LNCaP clone FGC (cell line): ENCODE measurements around the gene LRTM2.

Experiments
- DNase-seq: peaks from one replicate; pipeline ENCODE4 v3.0.0-alpha.2; 2011; ENCODE audit warnings: low read depth
- H3K4me3 ChIP-seq: 2 replicates; pipeline ENCODE4 v1.5.1; 2011; ENCODE audit warnings: mild to moderate bottlenecking, low read depth, low read length, control low read depth
- TF ChIP-seq, protein P1 (sequence below): IDR thresholded peaks from 2 replicates; pipeline ENCODE4 v1.5.1; 2012; ENCODE audit warnings: mild to moderate bottlenecking; ENCODE audit not compliant: control insufficient read depth, insufficient read depth; ENCODE audit errors: extremely low read depth

LRTM2 gene

DNA sequence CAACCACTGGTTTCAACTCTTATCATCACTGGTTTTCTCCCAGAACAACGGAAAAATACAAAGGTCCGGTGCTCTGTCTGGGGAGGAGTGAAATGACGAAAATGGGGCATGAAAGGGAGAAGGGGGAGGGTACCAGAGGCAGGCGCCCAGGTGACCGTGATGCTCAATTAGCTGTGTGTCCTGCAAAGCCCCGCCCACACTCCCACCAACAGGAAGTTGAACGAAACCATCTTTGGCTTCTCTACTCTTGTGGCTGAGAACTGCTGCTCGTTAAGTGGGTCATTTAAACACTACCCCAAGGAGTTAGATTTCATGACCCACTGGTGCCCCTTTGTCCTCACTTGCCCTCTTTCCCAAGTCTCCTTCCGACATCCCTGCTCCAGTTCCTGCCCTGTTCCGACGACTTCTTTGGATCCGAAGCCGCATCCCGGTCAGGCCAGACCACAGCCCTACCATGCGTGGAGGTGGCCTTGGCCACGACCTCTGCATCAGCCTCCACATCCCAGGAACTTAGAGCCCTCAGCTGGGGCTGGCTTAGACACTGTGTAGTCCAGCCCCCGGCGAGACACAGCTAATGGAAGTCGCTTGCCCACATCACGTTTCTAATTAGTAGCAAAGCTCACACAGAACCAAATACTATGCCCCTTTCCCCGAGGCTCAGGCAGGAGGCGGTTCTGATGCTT is 11.4 kb upstream of the LRTM2 start:
- H3K4me3 ChIP-seq, result no peak overlapping the region
- TF ChIP-seq, protein P1, sequence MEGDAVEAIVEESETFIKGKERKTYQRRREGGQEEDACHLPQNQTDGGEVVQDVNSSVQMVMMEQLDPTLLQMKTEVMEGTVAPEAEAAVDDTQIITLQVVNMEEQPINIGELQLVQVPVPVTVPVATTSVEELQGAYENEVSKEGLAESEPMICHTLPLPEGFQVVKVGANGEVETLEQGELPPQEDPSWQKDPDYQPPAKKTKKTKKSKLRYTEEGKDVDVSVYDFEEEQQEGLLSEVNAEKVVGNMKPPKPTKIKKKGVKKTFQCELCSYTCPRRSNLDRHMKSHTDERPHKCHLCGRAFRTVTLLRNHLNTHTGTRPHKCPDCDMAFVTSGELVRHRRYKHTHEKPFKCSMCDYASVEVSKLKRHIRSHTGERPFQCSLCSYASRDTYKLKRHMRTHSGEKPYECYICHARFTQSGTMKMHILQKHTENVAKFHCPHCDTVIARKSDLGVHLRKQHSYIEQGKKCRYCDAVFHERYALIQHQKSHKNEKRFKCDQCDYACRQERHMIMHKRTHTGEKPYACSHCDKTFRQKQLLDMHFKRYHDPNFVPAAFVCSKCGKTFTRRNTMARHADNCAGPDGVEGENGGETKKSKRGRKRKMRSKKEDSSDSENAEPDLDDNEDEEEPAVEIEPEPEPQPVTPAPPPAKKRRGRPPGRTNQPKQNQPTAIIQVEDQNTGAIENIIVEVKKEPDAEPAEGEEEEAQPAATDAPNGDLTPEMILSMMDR, result no peak
- DNase-seq, result no peak

DNA sequence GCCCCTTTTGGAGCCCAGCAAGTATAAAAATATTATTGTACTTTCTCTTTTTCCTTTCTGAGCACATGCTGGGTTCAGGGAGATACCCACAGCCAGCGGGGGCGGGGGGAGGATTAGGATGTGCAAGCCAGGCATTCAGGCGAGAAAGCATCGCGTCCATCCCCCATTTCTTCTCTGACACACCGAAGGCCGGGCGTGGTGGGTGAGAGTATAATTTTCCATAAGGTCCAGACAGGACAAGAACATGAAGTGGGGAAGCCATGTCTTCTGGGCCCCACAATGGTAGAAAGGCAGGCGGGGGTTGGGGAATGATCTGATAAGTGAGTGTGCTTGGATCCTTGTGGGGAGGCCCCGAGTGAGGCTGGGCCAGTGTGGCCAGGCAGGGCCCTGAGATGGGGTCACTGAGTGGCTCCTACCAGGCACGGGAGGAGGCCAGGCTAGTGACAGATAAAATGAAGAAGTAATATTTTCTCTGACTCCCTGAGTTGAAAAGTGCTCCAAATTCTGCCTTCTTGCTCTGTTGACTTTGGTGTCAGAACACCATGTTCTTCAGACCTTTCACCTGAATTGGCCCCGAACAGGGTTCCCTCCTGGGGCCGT is 10.7 kb upstream of the LRTM2 start:
- DNase-seq, result no peak
- no peak overlapping the region for H3K4me3 ChIP-seq
- TF ChIP-seq, protein P1, result no peak

DNA sequence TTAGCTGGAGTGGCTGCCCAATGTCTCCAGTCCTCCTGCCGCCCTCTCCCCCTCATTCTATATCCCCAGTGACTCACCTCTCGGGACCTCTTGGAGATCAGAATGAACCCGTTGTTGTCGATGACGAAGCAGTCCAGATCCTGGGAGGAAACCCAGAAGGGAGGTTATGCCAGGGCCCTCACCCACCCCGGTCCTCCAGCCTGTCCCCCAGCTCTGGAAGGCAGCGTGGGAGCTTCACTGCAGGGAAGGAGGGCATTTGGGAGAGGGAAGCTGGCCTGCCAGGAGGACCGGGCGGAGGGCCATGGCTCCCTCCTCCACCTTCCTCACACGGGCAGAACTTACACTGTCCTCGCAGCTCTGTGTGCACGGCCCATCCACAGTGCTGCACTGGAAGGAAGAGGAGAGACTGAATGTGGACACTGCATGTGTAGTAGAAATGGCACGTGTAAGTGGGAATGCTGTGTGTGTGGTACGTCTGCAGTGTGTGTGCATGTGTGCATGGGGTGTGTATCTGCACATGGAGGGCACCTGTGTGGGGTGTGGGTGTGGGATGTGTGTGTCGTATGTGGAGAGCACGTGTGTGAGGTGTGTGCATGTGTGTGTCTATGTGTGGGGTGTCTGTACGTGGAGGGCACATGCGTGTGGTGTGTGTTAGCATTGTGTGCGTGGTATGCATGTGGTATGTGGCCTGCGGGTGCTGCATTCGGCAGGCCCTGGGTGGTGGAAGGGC is 10.0 kb upstream of the LRTM2 start:
- no peak for DNase-seq
- TF ChIP-seq, protein P1, result no peak
- H3K4me3 ChIP-seq, result no peak overlapping the region

DNA sequence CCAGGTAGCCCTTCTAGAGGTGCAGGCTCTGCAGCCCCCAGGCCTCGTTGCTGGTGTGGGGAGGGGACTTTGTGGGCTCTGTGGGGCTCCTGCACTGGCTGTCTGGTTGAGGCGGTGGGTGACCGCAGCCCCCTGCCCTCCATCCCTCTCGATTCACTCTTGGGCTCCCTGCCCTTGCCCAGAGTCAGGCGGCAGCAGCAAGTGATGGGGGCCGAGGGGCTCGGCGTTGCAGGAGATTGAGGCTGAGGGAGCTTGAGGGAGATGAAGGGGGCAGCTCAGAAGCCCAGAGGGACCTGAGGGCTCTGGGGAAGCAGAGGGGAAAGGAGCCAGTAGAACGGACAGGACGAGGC is 9.5 kb upstream of the LRTM2 start:
- TF ChIP-seq, protein P1, result no peak
- H3K4me3 ChIP-seq, result no peak overlapping the region
- no peak for DNase-seq

DNA sequence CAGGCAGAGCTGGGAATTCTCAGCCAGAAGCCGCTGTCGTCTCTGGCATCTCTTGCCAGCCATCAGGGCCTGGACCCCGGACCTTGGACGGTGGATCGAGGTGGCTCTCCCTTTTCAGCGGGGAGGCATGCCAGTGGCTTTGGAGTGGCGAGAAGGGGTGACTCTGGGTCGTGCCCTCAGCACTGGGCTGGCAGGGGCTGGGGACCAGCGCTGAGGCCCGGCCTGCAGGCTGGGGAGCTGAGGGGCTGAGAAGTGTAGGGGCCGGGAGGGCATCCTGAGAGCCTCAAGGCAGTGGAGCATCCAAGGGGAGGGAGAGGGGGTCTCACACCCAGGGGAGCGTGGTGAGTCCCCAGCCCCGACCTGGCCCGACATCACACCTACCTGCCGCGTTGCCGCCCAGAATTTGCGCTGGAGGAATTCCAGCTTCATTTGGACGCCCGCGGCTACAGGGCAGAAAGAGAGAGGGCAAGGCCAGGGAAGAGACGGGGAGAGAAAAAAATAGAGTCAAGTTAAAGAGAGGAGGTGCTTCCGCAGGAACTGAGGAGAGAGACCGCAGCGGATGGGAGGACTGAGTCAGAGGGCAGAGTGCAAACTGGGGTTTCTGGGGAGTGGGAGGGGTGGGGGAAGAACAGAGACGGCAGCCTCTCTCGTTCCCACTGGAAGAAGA is 9.0 kb upstream of the LRTM2 start:
- TF ChIP-seq, protein P1, result no peak
- no peak overlapping the region for H3K4me3 ChIP-seq
- DNase-seq, result no peak

DNA sequence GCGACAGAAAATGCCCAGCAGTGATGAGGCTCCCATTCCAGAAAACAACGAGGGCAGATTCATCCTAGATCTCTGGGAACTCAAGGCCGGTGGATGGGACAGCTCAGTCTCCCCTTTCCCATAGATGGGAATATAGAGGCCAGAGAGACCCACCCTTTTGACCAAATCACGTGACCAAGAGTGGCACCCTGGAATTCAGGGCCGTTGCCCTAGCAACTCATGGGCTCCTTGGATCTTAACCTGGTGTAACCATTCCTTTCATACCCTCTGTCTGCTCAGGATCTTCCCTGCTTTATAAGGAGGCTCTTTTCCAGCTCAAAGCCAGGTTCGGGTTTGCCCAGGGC is 8.4 kb upstream of the LRTM2 start:
- no peak overlapping the region for H3K4me3 ChIP-seq
- TF ChIP-seq, protein P1, result no peak
- DNase-seq, result no peak
